Germinal center (tissue), 1 donor: ENCODE data around the gene C8G.
A peak's percentile ranks its signal among the peaks of the same experiment; 100 is the strongest.

Source experiments
- DNase-seq: peaks from one replicate; pipeline ENCODE4 v3.0.0; 2012; ENCODE audit warnings: mixed read lengths, low spot score

C8G gene

DNA sequence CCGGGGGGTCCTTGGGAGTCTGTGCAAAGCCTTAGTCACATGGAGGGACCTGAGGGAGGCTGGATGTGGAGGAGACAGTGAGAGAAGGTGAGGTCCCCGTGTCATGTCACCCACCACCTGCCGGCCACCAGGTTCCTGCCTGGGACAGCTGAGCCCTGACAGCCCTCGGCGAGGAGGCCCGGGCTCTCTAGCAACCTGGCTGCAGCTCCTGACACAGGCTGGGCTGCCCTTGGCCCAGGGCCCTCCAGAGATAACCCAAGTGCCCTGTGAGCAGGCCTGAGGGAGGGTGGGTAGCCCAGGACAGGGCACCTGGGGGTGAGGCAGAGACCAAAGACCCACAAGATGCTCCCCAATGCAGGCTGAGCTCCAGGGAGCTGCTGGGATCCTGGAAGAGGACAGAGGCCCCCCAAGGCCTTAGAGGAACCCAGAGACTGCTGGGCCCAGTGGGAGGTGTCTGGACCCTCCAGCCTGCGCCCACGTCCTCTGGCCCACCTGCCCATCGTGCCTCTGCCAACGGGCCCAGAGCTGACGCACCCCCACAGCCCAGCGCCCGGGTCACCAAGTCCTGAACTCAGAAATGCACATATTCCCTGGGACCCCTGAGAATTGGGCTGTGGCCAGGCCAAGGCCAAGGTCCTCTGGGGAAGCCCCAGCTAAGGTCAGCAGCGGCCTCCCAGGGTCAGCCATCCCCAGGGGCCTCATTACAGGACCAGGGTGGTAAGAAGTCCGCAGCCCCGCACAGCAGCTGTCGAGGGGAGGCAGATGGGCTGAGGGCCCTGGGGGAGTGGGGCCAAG is 23.5 kb downstream of the C8G start:
- DNase-seq: no peak

DNA sequence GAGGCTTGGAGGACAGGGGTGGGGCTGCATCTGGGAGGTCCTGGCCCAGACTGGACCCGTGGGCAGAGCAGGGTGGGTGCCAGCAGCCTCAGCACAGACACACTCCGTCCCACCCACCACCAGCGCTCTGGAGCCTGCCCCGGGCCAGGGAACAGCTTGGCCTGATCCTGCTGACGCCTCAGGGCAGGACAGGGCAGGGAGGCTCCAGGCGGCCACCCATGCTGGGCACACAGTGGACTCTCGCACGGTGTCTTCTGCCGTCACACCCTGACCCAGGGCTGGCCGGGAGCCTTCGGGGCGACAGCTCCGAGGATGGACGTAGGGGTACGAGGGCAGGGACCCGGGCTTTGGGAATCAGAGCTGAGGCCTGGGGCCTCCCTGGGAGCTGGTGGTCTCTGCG is 24.1 kb downstream of the C8G start:
- DNase-seq: no peak

GRCh38 chr9:136969774-136970173 is 24.7 kb downstream of the C8G start:
- no peak for DNase-seq

- DNase-seq: no peak
Observed at GRCh38 chr9:136970361-136970760, 25.3 kb downstream of the C8G start.

GRCh38 chr9:136971746-136972145 is 26.7 kb downstream of the C8G start:
- no peak for DNase-seq

DNA sequence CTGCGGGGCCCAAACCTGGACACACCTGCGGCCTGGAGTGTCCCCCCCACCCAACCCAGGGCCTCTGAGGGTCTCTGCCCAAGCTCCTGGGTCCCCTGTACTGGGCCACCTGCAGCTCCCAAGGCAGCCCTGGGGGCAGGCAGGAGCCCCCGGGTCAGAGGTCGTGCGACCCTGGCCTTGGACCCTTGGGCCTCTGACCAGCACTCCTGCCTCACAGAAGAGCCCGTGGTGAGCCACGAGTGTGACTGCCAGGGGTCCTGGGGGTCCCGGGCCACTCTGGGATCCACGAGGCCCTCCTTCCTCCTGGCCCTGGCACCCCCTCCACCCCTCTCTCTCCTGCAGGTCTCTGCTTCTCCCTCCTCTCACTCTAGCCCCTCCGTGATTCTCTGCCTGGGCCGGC is 27.3 kb downstream of the C8G start:
- no peak for DNase-seq

- DNase-seq: no peak
Observed at GRCh38 chr9:136972743-136973142, 27.7 kb downstream of the C8G start.

DNA sequence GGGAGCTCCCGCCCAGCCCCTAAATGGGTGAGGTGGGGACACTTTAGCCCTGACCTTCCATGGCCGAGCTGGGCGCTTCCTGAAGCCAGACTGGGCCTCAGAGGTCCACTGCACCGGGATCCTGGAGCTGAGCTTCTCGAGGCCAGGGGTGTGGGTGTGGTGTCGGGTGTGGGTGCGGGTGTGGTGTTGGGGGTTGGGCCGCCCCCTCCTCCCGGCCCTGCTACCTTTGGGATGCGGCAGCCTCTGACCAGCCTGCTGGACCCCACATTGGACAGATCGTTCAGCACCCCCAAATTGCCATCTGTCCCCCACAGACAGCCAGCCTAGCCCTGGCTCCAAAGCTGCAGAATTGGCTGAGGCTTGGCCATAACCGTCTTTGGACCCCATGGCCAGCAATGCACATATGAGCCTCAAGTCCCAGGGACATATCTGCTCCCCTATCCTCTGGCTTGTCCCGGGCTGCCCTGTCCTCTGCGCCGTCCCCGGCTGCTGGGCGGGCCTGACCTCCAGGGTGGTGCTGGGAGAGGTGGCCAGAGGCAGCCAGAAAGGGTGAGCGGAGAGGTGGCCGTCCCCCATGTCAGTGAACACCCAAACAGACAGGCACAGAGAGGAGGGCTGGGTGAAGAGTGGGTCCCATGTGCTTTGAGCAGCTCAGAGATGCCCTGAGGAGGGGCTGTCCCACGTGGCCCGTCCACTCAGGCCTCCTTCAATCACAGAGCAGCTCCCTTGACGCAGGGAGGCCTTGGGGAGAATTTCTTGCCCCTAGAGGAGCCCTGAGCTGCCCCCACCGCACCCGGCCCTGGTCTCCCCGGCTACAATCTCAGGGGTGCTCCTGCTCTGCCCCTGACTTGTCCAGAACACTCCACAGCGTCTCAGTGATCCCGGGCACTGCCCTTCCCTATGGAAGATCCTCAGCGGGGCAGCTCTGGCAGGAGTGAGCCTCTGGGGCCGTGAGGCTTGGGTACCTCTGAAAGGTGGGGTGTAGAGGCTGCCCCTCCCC is 28.9 kb downstream of the C8G start:
- no peak for DNase-seq

GRCh38 chr9:136974817-136975535 is 29.9 kb downstream of the C8G start:
- no peak for DNase-seq

DNA sequence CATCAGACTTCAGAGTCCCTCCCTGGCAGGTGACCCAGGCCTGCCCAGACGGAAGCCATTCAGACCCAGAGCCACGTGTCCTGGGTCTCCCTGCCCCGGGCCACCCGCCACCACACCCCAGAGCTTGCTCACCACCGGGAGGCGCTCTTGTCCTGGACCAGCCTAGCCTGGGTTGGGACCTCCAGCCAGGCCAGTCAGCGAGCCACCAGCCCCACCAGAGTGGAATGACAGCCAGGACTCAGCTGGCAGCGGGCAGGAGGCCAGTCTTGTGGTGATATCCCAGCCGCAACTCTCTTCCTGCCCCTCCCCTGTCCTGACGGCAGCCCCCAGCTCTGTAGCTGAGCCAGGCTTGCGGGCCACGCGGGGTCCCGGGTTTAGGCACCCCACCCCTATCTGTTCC is 30.6 kb downstream of the C8G start:
- DNase-seq: no peak

DNA sequence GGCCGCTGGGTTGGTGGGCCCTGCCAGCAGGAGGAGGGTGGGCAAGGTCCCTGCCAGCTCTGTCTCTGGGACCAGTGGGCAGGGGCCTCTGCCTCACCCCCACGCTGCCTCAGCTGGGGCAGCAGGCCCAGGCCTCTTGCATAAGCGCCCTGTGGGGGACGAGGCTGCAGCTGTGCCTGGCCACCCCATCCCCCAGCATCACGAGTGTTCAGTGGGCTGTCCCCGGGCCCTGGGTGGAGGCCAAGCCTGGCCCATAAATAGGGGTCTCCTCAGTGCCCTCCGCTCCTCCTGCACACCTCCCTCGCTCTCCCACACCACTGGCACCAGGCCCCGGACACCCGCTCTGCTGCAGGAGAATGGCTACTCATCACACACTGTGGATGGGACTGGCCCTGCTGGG is 32.2 kb downstream of the C8G start, which contains the start of gene PTGDS:
Gene PTGDS (plus strand): TSS at position 282 of the 400 bp plus-strand sequence. CDS start 75 bp downstream, at position 357.
- DNase-seq: no peak

- DNase-seq: no peak
Observed at GRCh38 chr9:136977649-136978072, 32.6 kb downstream of the C8G start.

GRCh38 chr9:136978073-136978864 is 33.2 kb downstream of the C8G start:
- peak; percentile 83 for DNase-seq

DNA sequence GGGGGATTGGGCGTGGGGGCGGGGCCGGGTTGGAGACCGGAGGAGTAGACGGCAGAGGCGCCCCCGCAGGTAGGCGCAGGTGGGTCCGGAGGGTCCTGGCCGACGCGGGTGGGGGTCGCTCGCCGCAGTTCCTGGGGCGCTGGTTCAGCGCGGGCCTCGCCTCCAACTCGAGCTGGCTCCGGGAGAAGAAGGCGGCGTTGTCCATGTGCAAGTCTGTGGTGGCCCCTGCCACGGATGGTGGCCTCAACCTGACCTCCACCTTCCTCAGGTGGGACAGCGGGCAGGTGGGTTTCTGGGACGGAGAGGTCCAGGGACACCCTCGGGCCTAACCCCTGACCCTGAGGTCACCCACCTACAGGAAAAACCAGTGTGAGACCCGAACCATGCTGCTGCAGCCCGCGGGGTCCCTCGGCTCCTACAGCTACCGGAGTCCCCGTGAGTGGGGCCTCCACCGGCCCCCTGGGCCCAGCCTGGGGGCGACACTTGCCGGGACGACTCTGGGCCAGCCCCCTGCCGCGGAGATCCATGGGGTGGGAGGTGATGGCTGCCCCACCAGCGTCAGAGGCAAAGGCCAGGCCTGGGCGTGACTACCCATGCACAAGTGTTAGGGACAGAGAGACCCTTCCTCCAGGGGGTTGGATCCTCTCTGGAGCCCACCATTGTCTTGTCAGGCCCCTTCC is 34.0 kb downstream of the C8G start:
- no peak for DNase-seq

- no peak for DNase-seq
Observed at GRCh38 chr9:136979769-136980587, 34.9 kb downstream of the C8G start.

GRCh38 chr9:136980669-136981478 is 35.8 kb downstream of the C8G start:
- no peak for DNase-seq

GRCh38 chr9:136981588-136982231 is 36.7 kb downstream of the C8G start:
- no peak for DNase-seq
